Measurements from ENCODE around the gene WWOX. TPM values are rescaled to one million over a fixed set of nuclear protein-coding genes. Genes with fewer than 3 reads are reported as not detected.

WWOX gene
- total and polyA plus RNA-seq, 2 of the 8 experiments (the other 6 are each of a cell fraction or from before 2014, with no cell fraction given) = 5.4 to 16.7 TPM

DNA sequence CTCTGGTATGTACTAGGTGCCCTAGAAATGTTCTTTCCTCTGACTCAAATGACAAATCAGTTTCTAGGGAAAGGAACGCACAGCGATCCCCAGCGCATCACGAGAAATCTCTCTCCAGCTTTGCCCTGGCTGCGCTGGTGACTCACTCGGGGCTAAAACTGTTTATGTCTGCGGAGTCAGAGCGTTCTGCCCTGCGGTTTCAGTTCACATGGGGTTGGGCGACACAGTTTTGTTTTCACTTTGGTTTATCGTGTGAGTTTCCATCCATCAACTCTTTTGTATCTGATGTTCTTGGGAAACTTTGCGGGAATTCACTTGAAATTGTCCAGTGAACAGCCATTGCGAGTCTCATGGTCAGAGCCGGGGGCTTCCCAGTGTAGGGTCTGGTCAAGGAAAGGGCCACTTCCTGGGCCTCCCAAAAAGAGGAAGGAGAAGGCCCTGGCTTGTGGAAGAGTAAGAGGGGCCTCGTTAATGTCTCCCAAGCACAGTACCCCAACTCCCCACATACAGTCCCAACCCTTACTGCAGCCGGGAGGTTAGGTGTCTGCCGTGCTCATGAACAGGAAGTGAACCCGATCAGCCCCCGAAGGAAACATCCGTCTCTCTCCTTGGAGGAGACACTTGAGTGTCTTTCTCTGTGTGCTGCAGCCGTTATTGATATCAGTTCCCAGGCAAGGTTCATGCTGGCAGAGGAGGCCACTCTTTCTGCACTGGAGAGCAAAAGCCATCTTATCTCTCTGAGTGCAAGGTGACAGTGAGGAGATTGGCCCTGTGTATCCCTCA, 643.2 kb downstream of the WWOX start:
- H2BK5ac ChIP-seq (ENCODE audit: low read depth, low read length) = no peak overlapping the region
- H3K4me1 ChIP-seq (replicated peaks in 1 of 4; ENCODE audit: control insufficient read depth in 3 of 4, insufficient read depth in 4 of 4, low read length in 3 of 4) = no peaks in the 10 kb centered on the region
- TF ChIP-seq EZH2 (IDR thresholded peaks at IDR 0.05; ENCODE audit: low read depth, low read length, severe bottlenecking) (no peak), CBX8 (IDR thresholded peaks at IDR 0.05; ENCODE audit: borderline replicate concordance, low read depth, low read length) (no peak), NRF1 (IDR thresholded peaks at IDR 0.05; ENCODE audit: low read depth, low read length) (no peak)
- TF ChIP-seq, protein P1, sequence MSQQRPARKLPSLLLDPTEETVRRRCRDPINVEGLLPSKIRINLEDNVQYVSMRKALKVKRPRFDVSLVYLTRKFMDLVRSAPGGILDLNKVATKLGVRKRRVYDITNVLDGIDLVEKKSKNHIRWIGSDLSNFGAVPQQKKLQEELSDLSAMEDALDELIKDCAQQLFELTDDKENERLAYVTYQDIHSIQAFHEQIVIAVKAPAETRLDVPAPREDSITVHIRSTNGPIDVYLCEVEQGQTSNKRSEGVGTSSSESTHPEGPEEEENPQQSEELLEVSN (IDR thresholded peaks at IDR 0.05) = no peak
- TF ChIP-seq, protein P2, sequence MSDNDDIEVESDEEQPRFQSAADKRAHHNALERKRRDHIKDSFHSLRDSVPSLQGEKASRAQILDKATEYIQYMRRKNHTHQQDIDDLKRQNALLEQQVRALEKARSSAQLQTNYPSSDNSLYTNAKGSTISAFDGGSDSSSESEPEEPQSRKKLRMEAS (IDR thresholded peaks at IDR 0.05) = no peak
- no peaks in the 10 kb centered on the region for H3K9me3 ChIP-seq (ENCODE audit: insufficient read depth in 2 of 2, low read depth in 1 of 2, low read length in 1 of 2)
- H3K79me2 ChIP-seq (ENCODE audit: control insufficient read depth in 1 of 2, insufficient read depth in 2 of 2, low read length in 2 of 2) = no peaks in the 10 kb centered on the region
- no peak overlapping the region for H4K8ac ChIP-seq (ENCODE audit: extremely low read depth, insufficient read depth, low read length)
- no peak for FAIRE-seq
- H3K4me3 ChIP-seq (ENCODE audit: extremely low read depth in 1 of 4, insufficient read depth in 2 of 4, low read depth in 3 of 4, low read length in 4 of 4) = no peak overlapping the region
- H3K14ac ChIP-seq (ENCODE audit: insufficient read length) = no peak overlapping the region
- no peak overlapping the region for H3K9ac ChIP-seq (replicated peaks in 1 of 4; ENCODE audit: extremely low read depth in 1 of 4, low read depth in 3 of 4, low read length in 3 of 4)
- no peak overlapping the region for H2BK120ac ChIP-seq (replicated peaks; ENCODE audit: low read depth, low read length)
- H3K27me3 ChIP-seq (replicated peaks in 1 of 4; ENCODE audit: control insufficient read depth in 3 of 4, extremely low read depth in 1 of 4, insufficient read depth in 3 of 4, low read length in 3 of 4) = no peaks in the 10 kb centered on the region
- no peak overlapping the region for H3K4ac ChIP-seq (replicated peaks; ENCODE audit: insufficient read length, low read depth, low read length)
- H3K36me3 ChIP-seq (ENCODE audit: control insufficient read depth in 2 of 4, insufficient read depth in 4 of 4, low read length in 3 of 4) = no peaks in the 10 kb centered on the region
- H3K27ac ChIP-seq (ENCODE audit: low read depth, low read length) = no peak overlapping the region
- H3K56ac ChIP-seq (replicated peaks; ENCODE audit: insufficient read length, low read depth, low read length) = no peak overlapping the region
- ChIA-PET CTCF (ENCODE audit: partially characterized antibody) (no interaction called here), POLR2A (ENCODE audit: partially characterized antibody) (no interaction called here)
- no peaks in the 10 kb centered on the region for H3K23me2 ChIP-seq (ENCODE audit: low read depth, low read length)
- H2BK12ac ChIP-seq (ENCODE audit: low read depth, low read length) = no peak overlapping the region
- H2BK20ac ChIP-seq (ENCODE audit: low read length) = no peak overlapping the region
- no peak overlapping the region for H3K4me2 ChIP-seq (ENCODE audit: insufficient read depth in 1 of 2, low read depth in 2 of 2, low read length in 2 of 2)
- H3K18ac ChIP-seq (ENCODE audit: extremely low read depth, low read length) = no peak overlapping the region
- no peak for DNase-seq (ENCODE audit: low read depth in 1 of 2, low spot score in 2 of 2)
- peaks cover 0 to 3% of the 10 kb centered on the region in 2 experiments for H4K20me1 ChIP-seq (replicated peaks in 1 of 2; ENCODE audit: control insufficient read depth in 1 of 2, insufficient read depth in 2 of 2, low read length in 2 of 2)
- no peak overlapping the region for H3K23ac ChIP-seq (ENCODE audit: insufficient read length)
- H2BK15ac ChIP-seq (ENCODE audit: low read length) = no peak overlapping the region
- H2AFZ ChIP-seq (ENCODE audit: low read length) = no peak overlapping the region
- no peak overlapping the region for H2AK5ac ChIP-seq (ENCODE audit: low read depth, low read length)
- WGBS, 2 experiments (ENCODE audit: extremely low coverage in 1 of 2, insufficient coverage in 1 of 2, insufficient read length in 1 of 2, insufficient replicate concordance in 2 of 2, low coverage in 1 of 2, low lambda C conversion rate in 2 of 2, missing lambda C conversion rate in 1 of 2) = 88% methylated on average over 21 of the region's 21 CpGs; no CpG with 5 or more reads in 1 of the 2 experiments
- H4K91ac ChIP-seq (replicated peaks; ENCODE audit: insufficient read length, low read length) = no peak overlapping the region
- no peak overlapping the region for H4K5ac ChIP-seq (ENCODE audit: insufficient read length, low read depth, low read length)
- no peaks in the 10 kb centered on the region for H3K79me1 ChIP-seq (ENCODE audit: low read depth, low read length)

All from H1 (cell line).